ENCODE measurements around the gene STK4. TPM values are rescaled to one million over a fixed set of nuclear protein-coding genes. Genes with fewer than 3 reads are reported as not detected.

The STK4 gene
- total RNA-seq, 1 donor from 2014 or later, result 34.8 TPM

- Histone ChIP-seq H3K4me3 (ENCODE audit: low read depth, low read length) (no peak overlapping the region), H3K27me3 (ENCODE audit: control insufficient read depth, insufficient read depth, low read length) (no peaks in the 10 kb centered on the region), H3K36me3 (ENCODE audit: control insufficient read depth, insufficient read depth, low read length) (no peaks in the 10 kb centered on the region)
- no peak for DNase-seq (ENCODE audit: low read depth)
- TF ChIP-seq CTCF (IDR thresholded peaks at IDR 0.05; ENCODE audit: insufficient read depth, low read length, severe bottlenecking), result no peak
- FAIRE-seq, result no peak
Observed at GRCh38 chr20:45017281-45017680, 51.0 kb downstream of the STK4 start.

- Histone ChIP-seq H3K36me3 (ENCODE audit: control insufficient read depth, insufficient read depth, low read length) (no peaks in the 10 kb centered on the region), H3K27me3 (ENCODE audit: control insufficient read depth, insufficient read depth, low read length) (no peaks in the 10 kb centered on the region), H3K4me3 (ENCODE audit: low read depth, low read length) (no peak overlapping the region)
- TF ChIP-seq CTCF (IDR thresholded peaks at IDR 0.05; ENCODE audit: insufficient read depth, low read length, severe bottlenecking), result no peak
- DNase-seq (ENCODE audit: low read depth), result no peak
- FAIRE-seq, result no peak
Observed at GRCh38 chr20:45017857-45018256, 51.5 kb downstream of the STK4 start.

- no peak for FAIRE-seq
- TF ChIP-seq CTCF (IDR thresholded peaks at IDR 0.05; ENCODE audit: insufficient read depth, low read length, severe bottlenecking), result no peak
- H3K36me3 ChIP-seq (ENCODE audit: control insufficient read depth, insufficient read depth, low read length), result no peaks in the 10 kb centered on the region
Observed at GRCh38 chr20:45019027-45019761, 52.9 kb downstream of the STK4 start.

GRCh38 chr20:45019762-45020123, 53.4 kb downstream of the STK4 start:
- H3K4me3 ChIP-seq (ENCODE audit: low read depth, low read length), result no peak overlapping the region
- H3K36me3 ChIP-seq (ENCODE audit: control insufficient read depth, insufficient read depth, low read length), result no peaks in the 10 kb centered on the region
- FAIRE-seq, result no peak
- H3K27me3 ChIP-seq (ENCODE audit: control insufficient read depth, insufficient read depth, low read length), result no peaks in the 10 kb centered on the region
- no peak for TF ChIP-seq CTCF (IDR thresholded peaks at IDR 0.05; ENCODE audit: insufficient read depth, low read length, severe bottlenecking)
- no peak for DNase-seq (ENCODE audit: low read depth)

More at GRCh38 chr20:45019027-45019761, 52.9 kb downstream of the STK4 start:
- no peak for DNase-seq (ENCODE audit: low read depth)
- H3K4me3 ChIP-seq (ENCODE audit: low read depth, low read length), result no peak overlapping the region
- H3K27me3 ChIP-seq (ENCODE audit: control insufficient read depth, insufficient read depth, low read length), result no peaks in the 10 kb centered on the region

GRCh38 chr20:45020236-45020886, 54.0 kb downstream of the STK4 start:
- no peak for FAIRE-seq
- H3K4me3 ChIP-seq (ENCODE audit: low read depth, low read length), result no peak overlapping the region
- DNase-seq (ENCODE audit: low read depth), result no peak
- H3K36me3 ChIP-seq (ENCODE audit: control insufficient read depth, insufficient read depth, low read length), result peaks cover 3% of the 10 kb centered on the region
- no peaks in the 10 kb centered on the region for H3K27me3 ChIP-seq (ENCODE audit: control insufficient read depth, insufficient read depth, low read length)
- no peak for TF ChIP-seq CTCF (IDR thresholded peaks at IDR 0.05; ENCODE audit: insufficient read depth, low read length, severe bottlenecking)

Data from bronchial epithelial cell (primary cell).